Head of caudate nucleus (tissue), 42 donors: ENCODE measurements around the gene EPS8.

ENCODE experiments used
- DNase-seq, 42 donors: peaks; one replicate each; pipeline versions ENCODE4 v3.0.0 to v3.0.0-alpha.2; 2020 to 2021; ENCODE audit warnings: mixed read lengths in 7 of 42
- intact Hi-C: fragments of 100-400 bp; cut with DNase I; formaldehyde crosslinking; loops from one replicate; pipeline ENCODE4 v1.15.0; 2022

Gene EPS8

DNA sequence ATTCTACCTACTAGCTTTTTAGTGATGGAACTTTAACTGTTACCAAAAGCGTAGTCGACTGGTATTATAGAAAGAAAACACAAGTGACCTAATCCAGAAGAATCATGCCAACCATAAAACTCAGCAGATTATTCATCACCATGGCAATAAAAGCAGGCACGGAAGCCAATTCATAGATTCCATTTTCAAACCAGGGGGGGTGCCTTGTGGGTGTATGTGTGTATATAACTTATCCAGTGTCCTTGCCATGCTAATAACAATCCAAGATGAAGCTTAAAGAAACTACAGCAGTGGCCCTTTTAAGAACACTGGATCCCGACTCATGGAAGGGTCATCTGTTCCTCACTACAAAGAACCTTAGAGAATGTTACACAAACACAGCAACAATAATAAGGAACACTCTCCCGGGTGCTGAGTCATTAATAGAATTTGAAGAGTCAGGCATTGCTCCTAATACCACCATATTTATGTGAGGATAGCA, 61.0 kb downstream of the EPS8 start:
- no peak for DNase-seq
- intact Hi-C loops: no loop called here

DNA sequence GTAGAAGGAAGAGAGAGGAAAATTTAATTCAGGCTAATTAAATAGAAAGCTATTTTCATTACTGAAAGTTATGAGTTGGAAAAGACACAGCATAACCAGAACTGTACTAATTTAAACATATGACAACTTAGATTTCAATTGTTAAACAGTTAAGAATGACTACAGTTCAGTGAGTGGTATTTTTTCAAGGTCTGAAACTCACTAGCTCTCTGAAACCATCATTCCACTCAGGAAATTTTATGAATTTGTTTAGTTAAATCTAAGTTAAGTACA, 62.4 kb downstream of the EPS8 start:
- intact Hi-C loops: no loop called here
- DNase-seq: no peak

DNA sequence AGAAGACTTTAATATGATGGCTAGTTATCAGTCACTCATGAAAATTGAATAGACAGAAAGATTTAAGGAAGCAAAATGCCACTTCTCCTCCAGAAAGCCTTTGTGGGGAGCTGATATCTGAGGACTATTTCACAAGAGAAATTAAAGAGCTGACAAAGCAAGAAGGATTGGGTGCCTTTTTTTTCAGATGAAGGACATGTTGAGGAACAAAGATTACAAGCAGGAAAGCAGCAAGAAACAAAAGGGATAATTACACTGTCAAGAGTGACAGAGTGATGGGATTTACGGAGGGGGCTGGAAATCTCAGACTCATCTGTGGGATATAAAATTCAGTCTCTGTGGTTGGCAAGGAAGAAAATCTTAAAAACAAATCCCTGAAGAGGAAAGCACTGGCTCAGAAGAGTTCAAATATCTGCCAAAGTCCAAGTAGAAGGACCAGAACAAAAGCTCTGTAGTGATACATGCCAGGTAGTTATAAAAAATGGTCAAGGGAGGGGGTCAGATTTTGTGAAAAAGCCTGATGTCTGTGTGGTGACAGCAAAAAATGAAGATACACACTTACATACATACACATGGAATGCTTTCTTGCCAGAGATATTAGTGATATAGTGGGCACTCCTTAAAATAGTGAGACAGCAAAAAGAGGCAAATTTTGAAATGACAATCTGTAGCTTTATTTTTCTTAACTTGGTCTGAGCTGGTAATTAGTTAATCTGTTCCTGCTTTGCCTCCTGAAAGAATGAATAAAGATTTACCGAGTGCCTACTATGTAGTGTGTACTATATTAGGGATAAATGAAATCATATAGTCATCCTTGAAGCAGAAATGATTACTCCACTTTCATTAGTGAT, 62.9 kb downstream of the EPS8 start:
- DNase-seq: no peak
- intact Hi-C loops: no loop called here

DNA sequence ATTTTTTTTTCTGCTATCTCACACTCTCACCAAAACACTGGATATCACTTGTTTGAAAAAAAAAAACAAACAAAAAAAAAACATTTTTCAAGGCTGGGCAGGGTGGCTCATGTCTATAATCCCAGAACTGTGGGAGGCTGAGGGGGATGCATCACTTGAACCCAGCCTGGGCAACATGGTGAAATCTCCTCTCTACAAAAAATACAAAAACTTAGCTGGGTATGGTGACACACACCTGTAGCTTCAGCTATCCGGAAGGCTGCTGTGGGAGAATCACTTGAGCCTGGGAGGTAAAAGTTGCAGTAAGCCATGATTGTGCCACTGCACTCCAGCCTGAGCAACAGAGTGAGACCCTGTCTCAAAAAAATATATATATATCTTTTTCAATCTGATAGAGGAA, 66.2 kb downstream of the EPS8 start:
- intact Hi-C loops: no loop called here
- DNase-seq: no peak

DNA sequence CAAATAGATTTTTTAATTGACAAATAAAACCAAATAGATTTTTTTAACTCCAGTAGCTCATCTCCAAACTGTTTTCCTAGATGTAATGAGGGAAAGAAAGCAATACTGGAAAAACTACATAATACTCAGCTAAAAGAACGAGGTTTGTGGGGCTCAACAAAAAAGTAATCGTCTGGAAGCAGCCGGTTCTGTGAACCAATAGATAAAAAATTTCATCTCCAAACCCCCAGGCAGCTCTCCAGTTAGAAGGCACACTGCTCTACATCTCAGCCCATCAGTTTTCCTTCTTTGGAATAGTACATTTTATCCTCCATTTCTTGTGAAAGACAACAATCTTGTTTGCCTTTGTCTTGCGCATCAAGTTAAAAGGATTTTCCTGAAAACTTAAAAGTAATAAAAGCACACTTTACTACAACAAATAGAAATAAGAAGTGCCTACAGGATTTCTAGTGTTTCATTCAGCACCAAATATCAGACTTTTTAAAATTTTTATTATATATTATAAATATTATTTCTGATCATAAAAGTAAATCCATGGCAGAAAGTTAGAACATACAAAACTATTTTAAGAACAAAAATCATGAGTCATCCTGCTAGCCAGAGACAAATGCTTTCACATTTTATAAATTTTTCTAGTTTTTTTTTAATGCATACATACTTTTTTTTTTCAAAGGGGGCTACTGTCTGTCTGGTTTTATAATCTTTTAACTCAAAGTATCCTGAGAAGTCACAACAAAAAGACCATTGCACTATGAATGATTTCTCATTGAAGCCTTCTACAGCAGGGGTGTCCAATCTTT, 67.7 kb downstream of the EPS8 start:
- intact Hi-C loops: no loop called here
- no peak for DNase-seq

DNA sequence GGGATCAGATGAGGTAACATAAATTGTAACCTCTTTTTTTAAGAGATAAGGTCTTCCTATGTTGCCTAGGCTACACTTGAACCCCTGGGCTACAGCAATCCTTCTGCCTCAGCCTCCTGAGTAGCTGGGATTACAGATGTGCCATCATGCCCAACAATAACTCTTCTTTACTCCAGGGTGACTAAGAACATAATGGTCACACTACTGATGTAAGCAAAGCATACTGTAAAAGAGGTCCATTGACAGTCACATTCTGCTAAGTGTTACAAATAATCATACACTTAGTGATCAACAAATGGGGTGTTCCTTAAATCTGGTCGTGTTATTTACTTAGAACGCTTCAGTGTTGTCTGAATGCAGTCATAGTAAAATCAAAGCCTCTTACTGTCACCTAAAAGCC, 68.9 kb downstream of the EPS8 start:
- no peak for DNase-seq
- intact Hi-C loops: no loop called here

DNA sequence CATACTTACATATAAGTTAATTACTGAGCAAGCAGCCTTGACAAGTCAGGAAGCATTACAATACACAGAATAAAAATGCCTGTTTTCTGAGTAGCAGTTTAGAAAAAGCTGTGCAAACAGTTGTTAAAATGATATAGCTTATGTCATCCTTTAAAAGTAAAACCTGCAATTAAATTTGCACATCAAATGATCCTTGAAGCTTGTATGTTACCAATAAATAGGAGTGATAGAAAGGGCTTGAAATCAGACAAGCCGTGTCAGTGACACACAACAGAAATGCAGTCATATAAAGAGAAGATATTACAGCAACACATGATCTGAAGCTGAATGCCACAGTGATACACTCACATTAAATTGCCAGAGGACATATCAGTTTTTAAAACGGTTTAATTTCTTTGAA, 70.0 kb downstream of the EPS8 start:
- DNase-seq: no peak
- intact Hi-C loops: no loop called here

DNA sequence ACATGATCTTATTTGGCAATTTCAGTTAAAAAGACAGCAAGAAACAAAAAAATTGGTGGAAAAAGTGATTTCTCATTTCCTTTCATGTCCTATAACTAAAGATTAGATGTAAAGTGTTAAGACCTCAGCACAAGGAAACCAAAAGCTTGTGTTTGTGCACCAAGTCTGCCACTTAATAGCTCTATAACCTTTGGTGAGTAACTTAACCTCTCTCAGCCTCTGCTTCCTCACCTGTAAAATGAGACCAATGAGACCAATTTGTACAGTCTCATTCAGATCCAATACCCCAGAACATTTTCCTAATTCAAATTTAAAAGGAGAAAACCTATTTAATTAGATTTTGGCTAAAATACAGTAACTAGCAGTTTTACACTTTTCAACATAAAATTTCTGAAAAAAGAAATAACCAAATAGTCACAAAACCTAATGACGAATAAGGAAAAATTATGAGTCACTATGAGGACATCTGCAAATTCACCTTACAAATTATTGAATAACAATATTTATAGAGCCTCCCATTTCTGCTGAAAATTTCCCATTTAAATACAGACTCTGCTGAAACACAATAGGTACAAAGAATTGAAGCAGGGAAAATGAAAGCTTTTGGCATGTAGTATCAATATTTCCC, 71.1 kb downstream of the EPS8 start:
- intact Hi-C loops: no loop called here
- no peak for DNase-seq

DNA sequence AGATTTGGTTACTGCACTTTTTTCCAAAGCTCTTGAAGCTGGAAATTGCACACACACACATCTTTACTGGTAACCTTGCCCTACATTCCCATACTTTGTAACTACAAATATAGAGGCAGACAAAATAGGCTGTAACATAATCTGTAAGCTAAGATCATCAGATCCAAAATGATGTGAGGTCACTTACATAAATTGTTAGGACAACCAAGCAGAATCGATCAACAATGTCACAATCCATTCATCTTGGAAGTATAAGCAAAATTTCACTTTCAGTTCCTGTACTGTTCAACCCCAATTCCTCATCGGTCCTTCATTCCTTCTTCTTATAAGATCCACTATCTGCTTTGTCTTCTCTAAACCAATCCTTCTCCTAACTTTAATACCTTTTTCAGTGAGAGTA, 72.6 kb downstream of the EPS8 start:
- intact Hi-C loops: no loop called here
- no peak for DNase-seq

DNA sequence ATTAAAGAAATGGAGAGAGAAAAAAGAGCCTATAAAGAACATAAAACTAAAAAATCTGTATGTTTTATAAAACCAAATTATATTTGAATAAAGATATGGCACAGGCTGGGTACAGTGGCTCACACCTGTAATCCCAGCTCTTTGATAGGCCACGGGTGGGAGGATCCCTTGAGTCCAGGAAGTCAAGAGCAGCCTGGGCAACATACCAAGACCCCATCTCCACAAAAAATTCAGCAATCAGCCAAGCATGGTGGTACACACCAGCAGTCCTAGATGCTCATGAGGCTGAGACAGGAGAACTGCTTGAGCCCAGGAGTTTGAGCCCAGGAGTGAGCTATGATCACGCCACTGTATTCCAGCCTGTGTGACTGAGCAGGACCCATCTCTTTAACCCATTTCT, 74.9 kb downstream of the EPS8 start:
- no peak for DNase-seq
- intact Hi-C loops: no loop called here

DNA sequence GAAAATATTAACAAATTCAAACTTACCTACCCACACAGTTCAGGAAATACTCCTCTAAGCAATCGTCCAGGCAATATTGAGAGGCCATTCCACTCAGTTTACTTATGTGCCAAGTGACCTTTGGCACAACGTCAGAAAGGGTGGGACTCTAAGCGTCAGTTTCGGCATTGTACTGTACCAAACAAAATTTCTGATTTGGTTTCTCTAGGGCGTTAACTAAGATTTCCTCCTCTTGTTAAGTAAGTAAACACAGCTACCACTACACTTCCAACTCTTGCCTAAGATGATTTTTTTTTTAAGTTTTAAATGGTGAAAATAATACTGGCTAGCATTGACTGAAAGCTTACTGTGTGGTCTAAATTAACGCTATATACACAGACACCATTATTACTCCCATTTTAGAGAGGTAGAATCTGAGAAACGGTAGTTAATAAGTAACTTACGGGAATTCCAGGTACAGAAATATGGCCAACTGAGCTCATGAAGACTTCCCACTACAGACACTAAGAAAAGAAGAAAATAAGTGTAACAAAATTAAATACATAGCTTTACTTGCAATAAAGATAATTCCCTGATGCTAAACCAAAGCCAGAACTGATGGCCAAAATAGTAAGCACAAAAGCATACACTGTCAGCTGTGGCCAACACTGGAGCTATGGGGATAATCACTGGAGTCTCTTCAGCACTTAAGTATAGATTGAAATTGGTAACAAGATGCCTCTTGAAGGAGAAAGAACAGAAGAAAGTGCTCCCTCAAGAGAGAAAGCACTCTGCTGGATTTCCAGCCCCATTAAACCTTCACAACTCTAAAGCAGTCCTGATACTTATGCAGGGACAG, 76.1 kb downstream of the EPS8 start:
- intact Hi-C loops: no loop called here
- no peak for DNase-seq

DNA sequence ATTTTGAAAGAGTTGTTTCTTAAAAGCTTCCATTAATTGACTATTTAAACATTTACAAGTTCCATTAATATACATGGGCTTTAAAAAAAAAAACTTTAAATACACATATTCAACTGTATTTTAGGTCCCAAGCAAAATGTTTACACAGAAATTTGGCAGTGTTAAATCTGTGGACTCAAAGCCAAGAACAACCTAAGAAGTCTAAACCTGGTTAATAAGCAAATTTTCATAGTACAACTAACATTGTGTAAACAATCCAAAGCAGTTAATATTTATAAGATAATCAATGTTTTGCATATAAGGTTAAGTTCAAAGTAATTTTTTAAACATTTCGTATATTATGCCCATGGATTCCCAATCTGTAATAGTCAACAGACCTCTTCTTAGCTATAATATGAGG, 77.0 kb downstream of the EPS8 start:
- intact Hi-C loops: no loop called here
- DNase-seq: no peak

DNA sequence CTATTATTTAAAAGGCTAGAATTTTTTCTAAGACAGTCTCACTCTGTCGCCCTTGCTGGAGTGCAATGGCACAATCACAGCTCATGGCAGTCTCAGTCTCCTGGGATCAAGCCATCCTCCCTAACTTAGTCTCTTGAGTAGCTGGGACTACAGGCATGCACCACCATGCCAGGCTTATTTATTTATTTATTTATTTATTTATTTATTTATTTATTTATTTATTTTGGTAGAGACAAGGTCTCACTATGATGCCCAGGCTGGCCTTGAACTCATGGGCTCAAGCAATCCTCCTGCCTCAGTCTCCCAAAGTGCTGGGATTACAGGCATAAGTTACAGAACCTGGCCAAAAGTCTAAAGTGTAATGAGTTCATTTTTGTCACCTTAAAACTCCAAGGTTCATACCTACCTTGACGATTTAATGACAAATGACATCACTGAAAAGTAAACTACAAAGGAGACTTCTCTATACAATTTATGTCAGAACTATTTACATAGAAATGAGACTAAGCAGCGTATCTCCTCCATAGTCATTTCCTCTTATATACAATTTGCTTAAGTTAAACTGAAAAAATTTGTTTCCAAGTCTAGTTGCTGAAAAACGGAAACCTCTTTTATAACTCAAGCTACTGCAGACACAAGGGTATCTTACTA, 78.2 kb downstream of the EPS8 start:
- DNase-seq: no peak
- intact Hi-C loops: no loop called here

DNA sequence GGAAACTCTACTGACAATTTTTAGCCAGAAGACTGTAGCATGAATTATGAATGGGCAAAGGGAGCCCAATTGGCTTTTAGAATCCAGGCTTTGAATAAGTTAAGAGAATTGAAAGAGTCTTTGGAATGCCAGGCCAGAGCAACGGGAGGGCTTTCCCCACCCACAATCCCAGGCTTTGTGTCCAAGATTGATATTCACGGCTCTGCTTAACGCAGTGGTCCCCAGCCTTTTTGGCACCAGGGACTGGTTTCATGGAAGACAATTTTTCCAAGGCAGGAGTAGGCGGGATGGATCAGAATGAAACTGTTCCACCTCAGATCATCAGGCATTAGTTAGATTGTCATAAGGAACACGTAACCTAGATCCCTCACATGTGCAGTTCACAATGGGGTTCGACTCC, 79.6 kb downstream of the EPS8 start:
- no peak for DNase-seq
- intact Hi-C loops: no loop called here

DNA sequence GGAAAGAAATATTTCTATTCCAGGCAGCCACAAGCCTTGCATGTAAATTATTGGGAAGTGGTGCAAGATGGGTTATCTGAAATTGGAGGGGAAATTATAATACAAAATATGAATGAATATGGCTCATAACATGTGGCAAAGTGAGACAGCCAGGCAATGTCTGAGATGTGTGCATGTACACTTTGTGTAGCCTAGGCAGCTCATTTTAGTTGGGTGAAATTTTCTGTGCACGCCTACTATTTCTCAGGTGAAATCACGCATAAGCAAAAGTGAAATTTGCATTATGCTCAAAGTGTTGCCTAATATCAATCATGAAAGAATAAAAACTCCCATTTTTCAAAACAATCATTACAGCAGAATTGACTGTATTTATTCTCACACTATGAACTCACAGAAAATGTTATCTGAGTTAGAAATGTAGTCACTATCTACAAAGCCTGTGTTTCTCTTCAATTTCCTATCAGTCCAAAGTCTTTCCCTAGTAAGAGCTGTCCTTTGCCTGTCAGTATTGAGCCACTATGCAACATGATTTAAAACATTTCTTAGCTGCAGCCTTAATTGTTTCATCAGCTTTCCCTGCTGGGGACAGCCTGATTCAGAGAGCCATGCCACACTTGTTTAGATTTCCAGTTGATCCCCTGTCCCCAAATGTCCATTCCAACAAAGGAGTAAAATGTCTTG, 80.7 kb downstream of the EPS8 start:
- intact Hi-C loops: no loop called here
- DNase-seq: no peak

DNA sequence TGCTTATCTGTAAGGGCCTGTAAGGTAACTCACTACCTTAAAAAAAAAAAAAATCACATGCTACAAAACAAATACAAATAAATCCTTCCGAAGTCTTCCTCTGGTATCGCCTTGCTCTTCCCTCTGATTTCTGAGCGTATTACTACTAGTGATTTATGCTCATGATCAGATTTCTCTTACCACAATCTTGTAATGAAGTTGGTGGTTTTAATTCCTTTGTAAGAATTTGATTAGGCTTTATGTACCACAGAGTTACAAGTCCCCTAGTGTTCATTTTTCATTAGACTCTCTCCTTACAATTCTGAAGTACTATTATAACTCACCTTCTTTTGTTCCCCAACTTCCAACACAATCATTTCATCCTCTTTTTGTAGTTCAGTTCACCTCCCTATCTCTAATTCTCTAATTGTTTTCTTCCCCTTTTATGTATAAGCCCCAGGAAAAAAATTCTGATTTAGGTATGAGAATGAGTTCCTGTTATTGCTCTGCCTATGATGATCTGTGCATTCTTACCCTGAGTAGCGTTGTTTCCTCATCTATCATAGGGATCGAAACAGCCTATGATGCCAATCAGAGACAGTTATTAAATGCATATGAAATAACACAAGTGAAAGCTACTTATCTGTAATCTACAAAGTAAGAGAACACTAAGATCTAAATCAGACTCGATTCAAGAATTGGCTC, 81.5 kb downstream of the EPS8 start:
- intact Hi-C loops: no loop called here
- no peak for DNase-seq

DNA sequence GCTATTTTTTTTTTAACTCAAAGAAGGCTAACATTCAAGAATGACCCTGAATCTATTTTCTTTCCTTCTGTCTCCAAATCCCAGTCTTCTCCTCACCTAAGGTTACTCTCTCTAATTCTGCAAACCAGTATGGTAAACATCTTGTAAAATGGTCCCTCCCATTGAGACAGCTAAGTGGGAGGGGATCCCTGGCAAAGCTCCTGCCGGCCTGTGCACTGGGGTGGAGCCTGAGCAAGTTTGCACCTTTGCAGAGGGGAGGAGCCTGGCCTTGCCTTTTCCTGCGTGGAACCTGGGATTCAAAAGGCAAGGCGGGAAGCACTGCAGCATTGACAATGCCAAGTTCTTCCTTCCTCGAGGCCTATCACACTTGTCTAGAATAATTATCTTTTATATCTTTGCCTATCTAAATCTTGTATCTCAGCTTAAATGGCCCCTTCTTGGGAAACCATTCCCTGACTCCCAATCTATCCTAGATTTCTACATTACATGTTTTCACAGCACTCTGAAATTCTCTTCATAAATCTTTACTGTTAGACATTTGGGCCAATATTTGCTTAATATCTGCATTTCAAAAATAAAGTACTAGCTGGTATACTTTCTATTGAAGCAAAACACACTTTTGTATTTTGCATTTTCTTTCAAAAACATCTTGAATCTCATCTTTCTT, 83.0 kb downstream of the EPS8 start:
- no peak for DNase-seq
- intact Hi-C loops: no loop called here
